GM12873 (cell line): Measurements from ENCODE around the gene GOT2.

Experiments
- TF ChIP-seq, protein P1 (sequence below): IDR thresholded peaks from 2 replicates; pipeline ENCODE4 v1.5.1; 2012; ENCODE audit warnings: low read depth, mild to moderate bottlenecking, moderate library complexity, low read length, control low read depth; ENCODE audit not compliant: insufficient read depth; ENCODE audit errors: missing control alignments

The GOT2 gene

DNA sequence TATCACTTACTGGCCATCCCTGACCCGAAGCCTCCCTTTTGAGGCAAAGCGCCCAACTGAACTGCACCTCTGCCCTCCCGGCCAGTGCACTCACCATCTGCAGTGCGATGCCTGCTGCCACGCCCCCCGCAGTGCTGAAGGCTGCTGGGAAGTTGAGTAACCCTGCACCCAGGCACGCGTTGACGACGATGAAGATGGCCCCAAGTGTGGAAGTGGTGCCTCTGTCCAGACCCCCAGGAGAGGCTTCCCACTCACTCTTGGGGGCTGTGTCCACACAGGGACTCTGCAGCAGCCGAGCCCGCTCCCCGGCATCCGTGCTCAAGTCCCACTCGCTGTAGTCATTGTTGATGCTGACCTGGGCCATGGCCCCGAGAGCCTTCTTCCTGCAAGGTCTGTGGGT, 54.4 kb downstream of the GOT2 start:
- TF ChIP-seq, protein P1, sequence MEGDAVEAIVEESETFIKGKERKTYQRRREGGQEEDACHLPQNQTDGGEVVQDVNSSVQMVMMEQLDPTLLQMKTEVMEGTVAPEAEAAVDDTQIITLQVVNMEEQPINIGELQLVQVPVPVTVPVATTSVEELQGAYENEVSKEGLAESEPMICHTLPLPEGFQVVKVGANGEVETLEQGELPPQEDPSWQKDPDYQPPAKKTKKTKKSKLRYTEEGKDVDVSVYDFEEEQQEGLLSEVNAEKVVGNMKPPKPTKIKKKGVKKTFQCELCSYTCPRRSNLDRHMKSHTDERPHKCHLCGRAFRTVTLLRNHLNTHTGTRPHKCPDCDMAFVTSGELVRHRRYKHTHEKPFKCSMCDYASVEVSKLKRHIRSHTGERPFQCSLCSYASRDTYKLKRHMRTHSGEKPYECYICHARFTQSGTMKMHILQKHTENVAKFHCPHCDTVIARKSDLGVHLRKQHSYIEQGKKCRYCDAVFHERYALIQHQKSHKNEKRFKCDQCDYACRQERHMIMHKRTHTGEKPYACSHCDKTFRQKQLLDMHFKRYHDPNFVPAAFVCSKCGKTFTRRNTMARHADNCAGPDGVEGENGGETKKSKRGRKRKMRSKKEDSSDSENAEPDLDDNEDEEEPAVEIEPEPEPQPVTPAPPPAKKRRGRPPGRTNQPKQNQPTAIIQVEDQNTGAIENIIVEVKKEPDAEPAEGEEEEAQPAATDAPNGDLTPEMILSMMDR: no peak

DNA sequence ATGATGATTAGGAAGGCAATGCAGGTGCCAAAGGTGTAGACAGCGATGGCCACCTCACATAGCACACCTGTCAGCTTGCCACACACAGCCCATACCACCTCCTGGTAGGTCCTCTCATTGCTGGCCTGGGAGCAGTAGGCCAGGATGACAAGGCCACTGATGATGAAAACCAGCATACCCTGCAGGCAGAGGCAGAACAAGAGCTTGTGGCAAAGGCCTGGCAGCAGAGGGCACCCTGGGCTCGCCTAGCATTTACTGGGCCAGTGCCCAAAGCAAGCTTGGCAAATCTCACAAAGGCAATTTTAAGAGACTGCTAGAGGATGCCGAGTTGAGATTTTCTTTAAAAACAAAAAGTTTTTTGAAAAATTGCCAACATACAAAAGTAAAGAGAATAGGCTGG, 55.4 kb downstream of the GOT2 start:
- TF ChIP-seq, protein P1: peak; percentile 28

DNA sequence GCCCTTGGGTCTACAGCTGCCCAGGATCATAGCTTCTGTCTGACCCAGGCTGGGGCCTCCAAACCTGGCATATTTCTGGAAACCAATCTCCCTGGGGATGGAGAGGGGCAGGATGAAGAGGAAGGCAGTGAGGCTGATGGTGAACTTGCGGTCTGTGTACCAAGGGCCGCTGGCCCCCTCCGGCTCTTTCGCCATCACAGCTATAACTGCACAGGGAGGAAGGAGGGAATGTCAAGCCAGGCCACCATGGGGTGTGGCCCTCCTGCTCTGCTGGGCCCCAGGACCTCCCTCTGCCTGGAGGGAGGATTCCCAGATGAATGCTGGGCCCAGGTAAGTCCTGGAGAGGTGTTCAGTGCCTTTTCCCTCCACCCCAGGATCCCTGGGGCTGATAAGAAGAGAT, 55.8 kb downstream of the GOT2 start:
- TF ChIP-seq, protein P1: no peak

DNA sequence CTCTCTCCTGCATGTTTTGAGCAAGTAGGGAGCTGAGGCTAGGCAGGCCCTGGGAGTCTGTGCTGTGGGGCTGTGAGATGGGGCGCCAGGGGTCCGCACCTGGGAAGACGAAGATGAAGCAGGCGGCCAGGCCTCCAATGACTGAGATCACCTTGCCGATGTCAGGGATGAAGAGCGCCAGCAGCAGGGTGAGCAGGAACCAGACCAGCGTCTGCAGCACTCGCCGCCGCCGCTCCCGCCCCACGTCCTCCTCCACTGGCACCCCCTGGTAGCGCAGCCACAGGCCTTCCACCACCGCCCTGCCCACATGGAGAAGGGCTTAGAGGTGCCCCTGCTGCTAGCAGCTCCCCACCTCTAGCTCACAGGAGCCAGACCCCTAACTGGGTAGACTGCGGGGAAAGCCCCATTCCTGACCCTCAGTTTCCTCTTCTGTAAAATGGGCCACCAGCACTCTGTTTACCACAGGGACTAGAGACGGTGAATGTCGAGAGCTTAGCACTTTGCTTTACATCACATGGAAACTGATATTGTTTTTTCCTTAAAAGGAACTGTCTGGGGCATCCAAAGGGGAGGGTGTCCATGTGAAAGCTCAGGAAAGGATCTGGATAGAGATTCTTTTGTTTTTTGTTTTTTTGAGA, 63.1 kb downstream of the GOT2 start:
- TF ChIP-seq, protein P1: no peak

DNA sequence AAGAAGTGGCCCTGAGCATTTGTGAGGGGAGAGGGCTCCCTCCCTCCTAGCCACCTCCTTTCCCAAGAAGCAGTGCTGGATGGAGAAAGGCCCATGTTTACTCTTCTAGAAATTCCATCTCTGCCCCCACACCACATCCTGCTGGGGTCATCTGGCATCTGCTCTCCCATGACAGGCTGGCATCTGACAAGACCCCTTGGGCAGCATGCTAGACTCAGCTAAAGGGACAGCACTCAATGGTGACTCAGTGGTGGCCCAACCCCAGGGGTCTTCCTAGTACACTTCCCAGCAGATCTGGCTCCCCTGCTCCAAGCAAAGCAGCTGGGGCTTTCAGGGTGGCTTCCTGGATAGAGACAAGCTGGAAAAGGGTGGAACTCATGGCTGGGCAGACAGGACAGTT, 63.9 kb downstream of the GOT2 start:
- TF ChIP-seq, protein P1: no peak

DNA sequence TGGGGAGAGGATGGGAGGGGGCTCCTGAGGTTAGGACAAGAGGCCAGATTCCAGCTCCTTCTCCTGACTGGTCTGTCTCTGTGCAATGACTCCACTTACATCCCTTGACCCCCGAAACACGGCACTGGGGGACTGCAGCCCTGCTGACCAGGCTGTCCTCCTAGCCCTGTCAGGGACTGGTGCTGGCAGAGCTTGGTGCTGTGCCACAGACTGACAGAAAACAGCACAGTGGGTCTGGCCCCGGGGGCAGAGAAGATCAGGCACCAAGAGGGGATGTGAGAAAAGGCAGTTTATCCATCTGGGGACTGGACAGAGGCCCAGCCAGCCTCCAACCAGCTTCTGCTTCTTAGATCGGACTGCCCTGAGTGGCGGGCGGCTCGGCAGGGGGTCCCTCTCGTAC, 68.9 kb downstream of the GOT2 start:
- TF ChIP-seq, protein P1: no peak

DNA sequence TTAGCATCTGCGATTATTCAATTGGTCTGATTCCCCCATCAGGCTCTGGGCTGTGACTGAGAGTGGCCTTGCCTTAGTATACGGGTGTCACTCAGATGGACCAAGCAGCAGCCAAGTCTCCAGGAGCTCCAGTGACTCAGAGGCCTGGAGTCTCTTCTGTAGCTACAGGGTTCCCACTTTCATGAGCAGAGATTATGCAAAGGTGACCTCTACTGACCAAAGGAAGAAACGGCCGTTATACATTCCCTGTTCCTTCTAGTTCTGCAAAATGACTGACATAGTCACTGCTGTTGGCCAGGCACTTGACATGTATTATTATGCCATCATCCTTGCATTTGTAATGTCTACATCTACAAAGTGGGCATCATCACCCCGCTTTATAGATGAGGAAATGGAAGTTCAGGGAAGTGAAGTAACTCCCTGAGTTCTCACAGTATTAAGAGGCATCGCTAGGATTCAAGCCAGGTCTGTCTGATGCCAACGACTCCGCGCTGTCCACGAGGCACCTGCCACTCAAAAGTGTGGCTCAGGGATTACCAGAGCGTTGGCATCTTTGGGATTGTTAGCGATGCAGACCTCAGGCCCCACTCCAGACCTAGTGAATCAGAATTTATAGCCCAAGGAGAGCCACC, 72.8 kb downstream of the GOT2 start:
- TF ChIP-seq, protein P1: peak; percentile 76
